Measurements from ENCODE around the gene VIPR2.

GRCh38 chr7:159160450-159160849 is 15.8 kb upstream of the VIPR2 start:
- TF ChIP-seq CTCF (IDR thresholded peaks at IDR 0.05) (no peak), POLR2A (IDR thresholded peaks at IDR 0.05) (no peak)
